GM12872 (cell line): Measurements from ENCODE around the gene ATP1B3.

Source experiments
- CTCF ChIP-seq: IDR thresholded peaks from 3 replicates; pipeline ENCODE4 v1.5.1; 2011; ENCODE audit warnings: low read depth, mild to moderate bottlenecking, low read length, moderate library complexity; ENCODE audit not compliant: insufficient read depth

The ATP1B3 gene

GRCh38 chr3:141940194-141940776, 63.8 kb downstream of the ATP1B3 start:
- no peak for TF ChIP-seq CTCF

- TF ChIP-seq CTCF, result no peak
Observed at GRCh38 chr3:141941093-141941492, 64.7 kb downstream of the ATP1B3 start.

GRCh38 chr3:141942006-141942405, 65.6 kb downstream of the ATP1B3 start:
- no peak for TF ChIP-seq CTCF

GRCh38 chr3:141945726-141946485, 69.5 kb downstream of the ATP1B3 start:
- TF ChIP-seq CTCF, result no peak

GRCh38 chr3:141949399-141949798, 73.0 kb downstream of the ATP1B3 start:
- no peak for TF ChIP-seq CTCF

- TF ChIP-seq CTCF, result no peak
Observed at GRCh38 chr3:141949972-141950371, 73.5 kb downstream of the ATP1B3 start.

- TF ChIP-seq CTCF, result no peak
Observed at GRCh38 chr3:141950572-141951493, 74.4 kb downstream of the ATP1B3 start.
